CD4-positive, alpha-beta T cell treated with Interleukin-2 at 100 ng/mL for 4 hours (primary cell): ENCODE measurements around the gene RAB4A.

Source experiments
- DNase-seq: peaks from one replicate; pipeline ENCODE4 v3.0.0-alpha.2; 2020; ENCODE audit warnings: low spot score

Gene RAB4A

DNA sequence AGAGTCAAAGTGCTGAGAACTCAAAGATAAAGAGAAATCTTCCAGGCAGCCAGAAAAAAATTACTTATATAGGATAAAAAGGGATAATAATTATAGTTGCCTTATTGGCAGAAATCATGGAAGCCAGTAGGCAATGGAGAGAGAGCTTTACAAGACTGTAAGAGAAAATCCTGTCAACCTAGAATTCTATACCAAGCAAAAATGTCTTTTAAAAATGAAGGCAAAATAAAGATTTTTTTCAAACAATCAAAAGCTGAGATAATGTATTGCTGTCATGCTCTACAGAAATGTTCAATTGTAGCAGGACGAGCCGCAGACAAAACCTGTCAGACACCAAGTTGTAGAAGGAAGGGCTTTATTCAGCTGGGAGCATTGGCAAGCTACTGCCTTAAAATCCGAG, 26.8 kb upstream of the RAB4A start:
- DNase-seq = no peak

DNA sequence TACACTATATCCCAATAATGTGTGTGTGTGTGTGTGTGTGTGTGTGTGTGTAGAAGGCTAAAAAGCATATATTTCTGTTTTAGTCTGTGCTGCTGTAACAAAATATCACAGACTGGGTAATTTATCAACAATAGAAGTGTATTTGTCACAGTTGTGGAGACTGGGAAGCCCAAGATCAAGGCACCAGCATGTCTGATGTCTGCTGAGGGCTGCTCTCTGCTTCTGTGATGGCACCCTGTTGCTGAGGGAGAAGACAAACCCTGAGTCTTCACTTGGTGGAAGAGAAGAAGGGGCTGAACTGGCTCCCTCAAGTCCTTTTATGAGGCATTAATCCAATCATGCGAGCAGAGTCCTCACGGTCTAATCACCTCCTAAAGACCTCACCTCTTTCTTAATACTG, 23.0 kb upstream of the RAB4A start:
- no peak for DNase-seq

DNA sequence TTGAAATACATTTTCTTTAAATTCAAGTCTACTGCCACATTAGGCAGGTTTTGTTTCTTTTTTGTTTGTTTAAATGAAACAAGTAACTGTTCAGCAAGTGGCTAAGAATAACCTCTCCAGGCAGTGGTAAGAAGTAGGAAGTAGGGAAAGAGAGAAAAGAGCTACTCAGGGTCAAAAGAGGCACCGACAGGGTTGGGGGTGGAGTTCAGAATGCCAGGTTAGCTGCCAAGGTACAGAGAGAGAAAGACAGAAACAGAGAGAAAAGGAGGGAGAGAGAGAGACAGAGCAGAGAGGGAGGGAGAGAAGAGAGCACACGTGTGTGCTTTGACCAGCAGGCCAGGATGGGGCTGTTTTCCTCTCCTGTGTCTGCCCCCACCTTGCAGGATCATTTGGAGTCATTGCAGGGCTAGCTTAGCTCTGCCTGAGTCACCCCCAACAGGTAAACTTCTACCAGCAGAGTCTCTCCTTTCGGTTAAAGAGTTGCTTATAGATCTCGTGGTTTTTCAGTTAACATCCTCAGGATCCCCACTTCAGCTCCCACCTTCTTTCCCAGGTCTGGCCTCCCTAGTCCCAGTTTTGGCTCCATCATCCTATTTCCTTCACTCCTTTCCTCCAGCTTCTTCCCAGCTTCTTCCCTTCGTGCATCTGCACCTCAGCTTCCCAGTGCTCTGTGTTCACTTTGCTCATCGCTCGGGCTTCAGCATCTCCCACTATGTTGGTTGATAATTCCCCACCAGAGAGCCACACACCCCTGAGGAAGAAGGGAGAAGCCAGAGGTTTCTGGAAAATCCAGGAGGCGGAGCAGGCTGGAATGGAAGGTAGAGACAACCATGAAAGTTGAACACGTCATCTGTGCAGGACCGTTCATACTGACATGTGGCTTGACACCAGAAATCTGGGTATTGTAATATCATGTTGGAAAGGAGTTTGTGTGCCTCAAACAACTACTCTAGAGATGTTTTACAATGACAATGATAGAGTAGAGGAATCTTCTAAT, 21.8 kb upstream of the RAB4A start:
- DNase-seq = no peak

DNA sequence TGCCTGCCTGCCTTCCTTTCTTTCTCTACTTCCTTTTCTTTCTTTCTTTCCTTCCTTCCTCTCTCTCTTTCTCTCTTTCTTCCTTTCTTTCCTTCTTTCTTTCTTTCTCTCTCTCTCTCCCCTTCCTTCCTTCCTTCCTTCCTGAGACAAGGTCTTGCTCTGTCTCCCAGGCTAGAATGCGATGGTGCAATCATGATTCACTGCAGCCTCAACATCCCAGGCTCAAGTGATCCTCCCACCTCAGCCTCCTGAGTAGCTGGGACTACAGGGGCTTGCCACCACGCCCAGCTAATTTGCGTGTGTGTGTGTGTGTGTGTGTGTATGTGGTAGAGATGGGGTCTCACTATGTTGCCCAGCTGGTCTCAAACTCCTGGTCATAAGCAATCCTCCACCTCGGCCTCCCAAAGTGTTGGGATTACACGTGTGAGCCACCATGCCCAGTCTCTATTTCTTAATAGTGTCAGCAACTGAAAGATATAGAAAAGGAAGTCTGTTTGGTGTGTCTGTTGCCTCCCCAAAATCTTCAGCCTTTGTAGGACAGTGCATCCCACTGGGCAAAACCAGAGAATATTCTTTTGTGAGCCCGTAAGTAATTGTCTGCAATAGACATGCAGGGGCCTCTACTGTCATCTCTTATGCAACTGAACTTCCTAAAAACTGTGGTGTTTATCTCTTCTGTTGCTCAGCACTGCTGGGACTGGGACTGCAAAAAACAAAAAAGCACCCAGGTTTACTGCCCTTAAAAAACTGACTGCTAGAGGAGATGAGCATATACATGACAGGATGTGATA, 20.9 kb upstream of the RAB4A start:
- DNase-seq = no peak

DNA sequence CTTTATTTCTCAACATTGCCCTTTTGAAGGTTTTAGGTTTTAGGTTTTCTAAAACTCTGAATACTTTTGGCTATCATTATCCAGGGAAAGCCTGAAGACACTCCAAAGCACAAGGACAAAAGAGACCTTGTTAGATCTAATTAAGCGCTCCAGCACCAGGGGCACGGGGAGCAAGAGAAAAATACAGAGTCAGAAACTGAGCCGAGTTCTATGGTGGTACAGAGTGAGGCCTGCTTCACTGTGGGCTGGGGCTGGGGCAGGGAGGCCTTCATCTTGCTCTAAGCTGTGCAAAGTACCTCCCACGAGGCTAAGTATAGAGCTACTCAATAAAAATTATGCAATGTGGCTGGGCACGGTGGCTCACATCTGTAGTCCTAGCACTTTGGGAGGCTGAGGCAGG, 19.7 kb upstream of the RAB4A start:
- DNase-seq = no peak

DNA sequence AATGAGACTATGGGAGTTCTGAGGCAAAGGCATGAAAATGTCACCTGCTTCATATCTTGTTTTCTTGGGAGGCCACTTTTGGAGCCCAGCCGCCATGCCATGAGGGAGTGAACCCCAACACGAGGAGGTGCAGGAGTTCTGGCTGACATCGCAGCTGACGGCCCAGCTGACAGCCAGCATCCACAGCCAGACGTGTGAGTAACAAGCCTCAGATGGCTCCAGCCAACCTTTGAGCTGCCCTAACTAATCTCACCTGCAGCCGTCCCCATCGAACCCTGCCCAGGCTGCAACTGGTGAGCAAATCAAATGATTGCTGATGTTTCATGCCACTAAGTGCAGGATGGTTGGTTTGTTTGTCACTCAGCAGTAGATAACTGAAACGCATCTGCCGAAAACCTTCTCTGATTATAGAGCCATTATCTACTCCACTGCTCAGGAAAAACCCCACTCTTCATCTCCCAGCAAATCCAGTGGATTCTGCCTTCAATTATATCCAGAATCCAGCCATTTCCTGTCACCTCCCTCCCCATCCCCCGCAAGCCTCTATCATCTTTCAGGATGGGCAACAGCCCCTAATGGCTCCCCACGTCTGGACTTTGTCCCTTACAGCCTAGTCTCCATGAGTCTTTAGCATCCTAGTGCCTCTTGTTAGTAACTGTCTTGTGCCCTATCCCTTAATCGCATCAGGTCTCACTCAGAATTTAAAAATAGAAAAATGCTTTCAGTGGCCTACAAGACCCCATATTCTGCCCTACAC, 18.5 kb upstream of the RAB4A start:
- no peak for DNase-seq

DNA sequence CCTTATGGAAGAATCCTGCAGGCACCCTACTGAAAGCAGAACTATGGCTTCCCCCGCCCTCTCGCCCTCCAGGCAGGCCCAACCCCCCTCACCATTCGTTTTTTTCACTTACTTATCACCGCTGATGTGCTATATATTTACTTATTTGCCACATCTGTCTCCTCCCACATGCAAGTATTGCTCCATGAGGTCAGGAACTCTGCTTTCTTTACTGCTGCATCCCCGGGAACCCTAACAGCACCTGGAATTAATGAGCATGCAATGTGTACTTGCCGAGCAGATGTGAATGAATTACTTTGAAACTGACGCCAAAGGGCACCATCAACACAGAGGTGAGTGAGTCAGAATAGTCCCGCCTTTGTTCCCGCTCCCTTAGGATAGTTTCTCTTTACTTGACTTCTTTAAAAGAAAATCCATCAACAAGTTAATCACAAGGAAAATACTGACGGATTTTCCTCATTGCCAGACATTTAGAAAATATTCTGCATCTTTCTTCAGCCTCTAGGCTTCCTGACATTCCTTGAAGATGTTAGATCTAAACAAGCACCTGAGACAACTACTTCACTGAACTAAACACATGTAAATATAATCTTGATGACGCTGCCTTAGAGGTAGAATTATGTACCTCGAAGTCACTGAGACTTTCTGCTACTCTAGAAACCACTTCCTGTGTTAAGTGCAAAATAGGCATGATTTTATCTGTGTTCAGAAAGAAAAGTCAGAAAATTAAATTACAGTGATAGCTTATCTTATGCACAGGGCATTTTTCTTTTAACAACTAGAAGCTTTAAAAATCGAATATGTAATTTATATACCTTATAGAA, 17.5 kb upstream of the RAB4A start:
- DNase-seq = peak; percentile 69

DNA sequence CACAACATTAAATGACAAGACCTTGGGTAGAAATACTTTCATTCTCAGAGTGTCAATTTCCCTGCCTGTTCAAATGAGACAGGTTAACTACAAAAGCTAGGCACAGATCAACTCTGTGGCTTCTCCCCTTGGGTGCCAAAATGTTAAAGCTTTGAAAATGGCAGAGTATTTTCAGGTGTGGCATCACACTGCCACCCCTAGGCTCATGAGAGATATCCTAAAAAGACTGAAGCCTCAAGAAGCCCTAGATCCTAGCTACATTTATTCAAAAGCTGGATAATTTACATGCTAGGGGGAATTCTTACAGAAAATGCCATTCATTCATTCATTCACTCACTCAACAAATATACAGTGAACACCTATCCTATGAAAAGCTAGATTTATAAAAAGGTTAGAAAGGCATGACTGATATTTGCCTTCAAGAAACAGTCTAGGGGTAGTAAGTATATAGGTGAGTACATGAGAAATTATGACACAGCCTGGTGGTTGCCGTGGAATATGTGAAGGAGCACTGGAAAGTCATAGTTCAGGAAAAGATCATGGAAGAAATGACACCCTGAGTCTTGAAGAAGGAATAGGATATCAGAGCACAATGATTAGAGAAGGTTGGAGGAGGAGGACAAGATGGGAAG, 15.9 kb upstream of the RAB4A start:
- peak; percentile 32 for DNase-seq

DNA sequence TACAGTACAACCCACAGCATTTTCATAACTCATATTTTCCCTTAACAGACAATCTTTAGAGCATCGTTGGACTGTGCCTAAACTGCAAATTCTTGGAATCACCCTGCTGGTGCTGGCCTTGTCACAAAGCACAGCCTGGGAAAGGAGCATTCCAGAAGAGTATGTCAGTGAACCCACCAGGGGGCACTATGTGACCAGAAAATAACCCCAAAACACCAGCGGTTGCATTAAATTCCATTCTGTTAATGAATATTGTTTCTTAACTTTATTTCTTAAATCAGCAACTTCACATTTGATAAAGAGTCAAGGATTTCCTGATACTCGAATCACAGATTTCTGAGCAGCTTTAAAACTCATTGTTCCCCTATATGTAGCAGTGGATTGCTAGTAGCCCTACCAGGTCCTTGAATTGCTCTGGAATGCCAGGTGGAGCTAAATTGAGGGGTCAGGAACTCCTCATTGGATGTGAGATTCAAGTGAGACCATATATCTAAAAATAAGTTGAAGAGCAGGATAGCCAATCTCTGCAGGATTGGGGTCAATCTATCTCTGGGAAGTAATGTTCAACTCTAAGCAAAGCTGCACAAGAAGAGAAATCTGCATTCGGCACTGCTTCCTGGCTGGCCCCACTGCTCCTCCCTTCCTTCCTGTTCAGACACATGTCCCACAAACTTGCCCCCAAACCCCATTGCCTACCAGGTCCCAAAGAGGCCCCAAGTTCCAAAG, 12.7 kb upstream of the RAB4A start:
- DNase-seq = peak; percentile 73

DNA sequence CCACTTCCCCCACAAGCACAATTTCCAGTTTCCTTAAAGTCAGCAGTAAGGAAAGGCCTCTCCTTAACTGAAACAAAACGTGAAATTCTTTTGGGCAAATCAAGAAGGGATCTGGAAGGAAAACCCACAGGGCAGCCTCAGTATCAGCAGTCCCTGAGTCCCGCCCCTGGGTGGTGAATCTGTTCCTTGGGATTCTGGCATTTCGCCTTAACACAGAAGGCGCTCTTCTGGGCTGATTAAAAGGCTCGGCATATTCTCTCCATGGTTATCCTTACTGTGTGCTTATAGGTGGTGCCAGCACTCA, 12.2 kb upstream of the RAB4A start:
- no peak for DNase-seq

DNA sequence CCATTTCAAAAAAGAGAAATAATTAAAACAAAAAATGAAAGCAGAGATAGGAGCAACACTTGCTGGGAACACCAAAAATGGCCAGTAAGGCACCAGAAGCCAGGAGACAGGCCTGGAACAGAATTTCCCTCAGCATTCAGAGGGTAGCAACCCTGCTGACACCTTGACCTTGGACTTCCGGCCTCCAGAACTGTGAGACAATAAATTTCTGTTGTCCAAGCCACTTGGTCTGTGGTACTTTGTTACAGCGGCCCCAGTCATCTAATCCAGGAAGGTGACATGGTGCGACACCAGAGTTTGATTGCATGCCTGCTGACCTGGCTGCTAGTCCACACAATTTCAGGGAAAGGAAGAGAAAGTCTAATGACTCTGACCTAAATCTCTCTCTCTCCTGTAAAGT, 10.6 kb upstream of the RAB4A start:
- DNase-seq = no peak

DNA sequence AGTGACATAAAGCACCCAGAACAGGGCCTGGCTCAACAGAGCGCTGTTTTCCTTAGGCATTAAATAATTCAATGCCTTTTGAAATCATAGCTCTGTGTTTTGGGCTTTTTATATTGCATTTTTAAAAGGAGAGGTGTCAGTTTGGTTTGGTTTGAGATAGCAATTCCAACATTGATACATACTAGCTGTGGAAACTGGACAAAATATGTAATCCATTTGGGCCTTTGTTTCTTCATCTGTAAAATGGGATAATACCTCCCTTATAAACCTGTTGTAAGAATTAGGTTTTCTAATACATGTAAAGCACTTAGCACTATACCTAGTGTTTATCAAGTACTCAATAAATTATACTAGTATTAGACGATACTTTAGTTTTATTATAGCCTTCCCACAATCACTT, 8.7 kb upstream of the RAB4A start:
- DNase-seq = no peak

DNA sequence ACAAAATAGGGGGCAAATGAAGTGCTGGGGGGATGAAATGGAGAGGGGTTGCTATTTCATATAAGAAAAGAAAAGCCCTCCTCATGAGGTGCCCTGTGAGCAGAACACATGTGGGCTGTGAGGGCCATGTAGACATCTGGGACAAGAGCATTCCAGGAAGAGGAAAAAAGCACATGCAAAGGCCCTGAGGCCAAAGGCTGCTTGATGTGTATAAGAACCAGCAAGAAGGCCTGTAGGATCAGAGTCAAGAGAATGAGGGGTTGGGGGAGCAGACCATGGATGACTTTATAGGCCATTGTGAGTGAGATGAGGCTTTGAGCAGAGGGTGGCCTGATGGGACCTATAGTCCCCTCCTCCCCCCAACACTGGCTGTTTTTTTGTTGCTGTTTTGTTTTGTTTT, 7.7 kb upstream of the RAB4A start:
- no peak for DNase-seq

DNA sequence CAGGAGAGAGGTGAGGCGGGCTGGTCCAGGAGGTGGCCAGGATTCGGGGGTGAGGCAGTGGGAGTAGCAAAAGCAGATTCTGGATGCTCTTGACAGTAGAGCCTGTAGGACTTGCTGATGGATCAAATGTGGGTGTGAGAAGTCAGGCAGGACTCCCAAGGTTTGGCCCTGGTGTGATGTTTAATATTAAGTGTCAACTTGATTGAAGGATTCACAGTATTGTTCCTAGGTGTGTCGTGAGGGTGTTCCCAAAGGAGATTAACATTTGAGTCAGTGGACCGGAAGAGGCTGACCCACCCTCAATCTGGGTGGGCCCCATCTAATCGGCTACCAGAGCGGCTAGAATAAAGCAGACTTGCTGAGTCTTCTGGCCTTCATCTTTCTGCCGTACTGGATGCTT, 6.8 kb upstream of the RAB4A start:
- DNase-seq = no peak

DNA sequence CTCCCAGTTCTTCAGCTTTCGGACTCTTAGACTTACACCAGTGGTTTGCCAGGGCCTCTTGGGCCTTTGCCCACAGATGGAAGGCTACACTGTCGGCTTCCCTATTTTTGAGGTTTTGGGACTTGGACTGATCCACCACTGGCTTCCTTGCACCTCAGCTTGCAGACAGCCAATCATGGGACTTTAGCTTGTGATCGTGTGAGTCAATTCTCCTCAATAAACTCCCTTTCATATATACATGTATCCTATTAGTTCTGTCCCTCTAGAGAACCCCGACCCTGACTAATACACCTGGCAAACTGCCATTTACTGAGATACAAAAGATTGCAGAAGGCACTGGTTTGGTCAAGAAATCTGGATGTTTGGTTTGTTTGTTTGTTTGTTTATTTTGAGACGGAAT, 6.4 kb upstream of the RAB4A start:
- DNase-seq = no peak

DNA sequence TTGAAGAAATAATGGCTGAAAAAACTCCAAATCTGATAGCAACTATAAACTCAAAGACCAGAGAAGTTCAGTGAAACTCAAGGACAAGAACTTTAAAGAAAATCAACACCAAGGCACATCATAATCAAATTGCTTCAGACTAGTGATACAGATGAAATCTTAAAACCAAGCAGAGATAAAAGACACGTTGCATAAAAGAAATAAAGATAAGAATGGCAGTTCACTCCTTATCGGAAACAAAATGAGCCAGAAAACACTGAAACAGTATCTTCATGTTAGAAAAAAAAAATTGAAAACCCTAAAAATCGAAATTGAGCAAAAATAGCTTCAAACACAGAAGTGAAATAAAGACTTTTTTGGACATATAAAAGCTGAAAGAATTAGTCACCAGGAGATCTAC, 4.6 kb upstream of the RAB4A start:
- no peak for DNase-seq

DNA sequence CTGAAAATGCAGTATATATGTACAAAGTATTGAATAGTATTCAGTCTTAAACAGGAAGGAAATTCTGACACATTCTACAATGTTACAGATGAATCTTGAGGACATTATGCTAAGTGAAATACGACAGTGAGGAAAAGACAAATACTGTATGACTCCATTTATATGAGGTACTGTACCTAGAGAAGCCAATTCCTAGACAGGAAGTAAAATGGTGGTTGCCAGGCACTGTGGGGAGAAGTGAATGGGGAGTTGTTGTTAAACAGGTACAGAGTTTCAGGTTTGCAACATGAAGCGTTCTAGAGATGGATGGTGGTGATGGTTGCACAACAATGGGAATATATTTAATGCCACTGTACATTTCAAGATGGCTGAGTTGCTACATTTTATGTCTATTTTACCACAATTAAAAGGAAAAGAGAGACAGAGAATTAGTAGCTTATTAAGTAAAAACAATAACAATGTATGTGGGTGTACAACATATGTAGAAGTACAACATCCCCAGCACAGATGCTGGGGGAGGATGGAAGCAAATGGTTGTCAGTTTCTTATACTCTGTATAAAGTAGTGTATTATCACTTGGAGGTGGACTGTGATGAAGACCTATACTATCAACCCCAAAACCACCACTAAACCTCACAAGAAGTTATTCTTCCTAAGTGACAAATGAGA, 3.9 kb upstream of the RAB4A start:
- DNase-seq = no peak

DNA sequence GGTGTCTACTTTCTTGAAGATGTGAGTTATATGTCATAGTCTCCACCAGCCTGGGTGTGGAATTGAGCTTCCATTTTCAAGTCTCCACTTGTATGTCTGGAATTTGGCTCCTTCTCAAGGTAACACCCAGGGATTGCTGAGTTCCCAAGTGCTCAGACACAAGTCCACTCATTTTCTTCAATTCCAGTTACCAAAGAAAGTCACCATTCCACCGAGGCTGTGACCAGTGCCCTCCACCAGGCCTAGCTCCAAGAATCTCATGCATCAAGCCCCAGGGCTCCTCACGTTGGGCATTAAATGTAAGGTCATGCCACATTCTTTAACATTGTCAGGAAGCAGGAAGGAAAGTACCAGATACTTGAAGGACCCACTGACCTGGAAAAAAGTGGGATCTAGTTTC, 2.4 kb upstream of the RAB4A start:
- no peak for DNase-seq

DNA sequence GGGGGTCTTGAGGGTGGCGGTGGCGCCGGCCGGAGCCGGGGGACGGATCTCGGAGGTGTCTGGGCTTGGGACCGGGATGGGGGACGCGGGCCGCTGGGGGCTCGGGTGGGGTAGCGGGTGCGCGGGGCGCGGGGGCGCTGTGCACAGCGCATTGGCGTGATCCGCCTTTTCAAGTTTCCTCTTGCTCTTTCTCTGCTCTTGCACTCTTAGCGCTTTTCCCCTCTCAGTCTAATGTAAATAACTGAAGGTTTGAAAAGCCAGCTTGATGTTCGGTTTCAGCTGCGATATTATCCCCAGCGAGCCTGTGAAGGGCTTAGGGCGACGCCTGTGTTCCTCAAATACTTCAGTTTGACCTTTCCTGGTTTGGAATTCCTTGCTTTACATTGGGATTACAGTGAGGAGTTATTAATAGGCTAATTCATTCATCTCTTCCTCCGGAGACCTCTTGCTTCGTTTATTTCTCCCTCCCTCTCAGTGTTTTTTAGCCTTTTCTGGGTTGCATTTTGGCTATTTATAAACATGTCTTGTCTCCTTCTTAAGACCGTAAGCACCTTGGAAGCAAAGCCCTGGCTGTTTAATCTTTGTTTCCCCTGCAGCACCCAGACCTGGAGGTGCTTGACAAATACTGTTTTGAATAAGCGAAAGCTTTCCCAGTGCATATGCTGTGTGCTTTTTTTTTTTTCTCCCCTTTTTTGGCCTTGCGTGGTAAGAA, 693 bp downstream of the RAB4A start:
- DNase-seq = peak; percentile 42
